IPS DF 4.7 (cell line): ENCODE results near the gene EPHA4.
"Not testable (repeated sequence)": the region's sequence is repeated elsewhere in the genome, so short reads cannot be mapped to it uniquely, and the experiment has no call there.

Source experiments
- DNase-seq: peaks from one replicate; pipeline ENCODE4 v3.0.0-alpha.2; 2013; ENCODE audit warnings: low spot score; ENCODE audit errors: extremely low read depth

Gene EPHA4

GRCh38 chr2:221541131-221541735 is 30.9 kb downstream of the EPHA4 start:
- no peak for DNase-seq

DNA sequence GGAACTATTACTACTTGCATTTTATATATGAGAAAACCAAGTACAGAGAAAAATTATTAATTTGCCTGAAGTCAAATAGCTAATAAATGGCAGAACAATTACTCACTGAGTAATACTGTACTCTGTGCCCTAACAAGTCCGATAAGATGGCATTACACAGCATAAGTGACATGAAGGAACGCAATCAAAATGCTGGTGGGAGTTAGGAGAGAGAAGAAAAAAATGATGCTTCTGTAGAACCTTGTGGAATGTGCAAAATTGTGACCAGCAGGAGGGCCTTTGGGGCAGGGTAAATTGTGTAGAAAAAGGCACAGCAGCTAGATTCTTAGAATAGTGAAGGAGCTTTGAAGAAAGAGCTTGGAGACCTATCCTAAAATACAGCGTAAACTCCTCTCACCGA is 32.9 kb downstream of the EPHA4 start:
- no peak for DNase-seq

- DNase-seq, result no peak
These were observed 36.3 kb downstream of the EPHA4 start for GRCh38 chr2:221535824-221536223.

- DNase-seq, result no peak
These were observed 38.8 kb downstream of the EPHA4 start for GRCh38 chr2:221533299-221533698.

DNA sequence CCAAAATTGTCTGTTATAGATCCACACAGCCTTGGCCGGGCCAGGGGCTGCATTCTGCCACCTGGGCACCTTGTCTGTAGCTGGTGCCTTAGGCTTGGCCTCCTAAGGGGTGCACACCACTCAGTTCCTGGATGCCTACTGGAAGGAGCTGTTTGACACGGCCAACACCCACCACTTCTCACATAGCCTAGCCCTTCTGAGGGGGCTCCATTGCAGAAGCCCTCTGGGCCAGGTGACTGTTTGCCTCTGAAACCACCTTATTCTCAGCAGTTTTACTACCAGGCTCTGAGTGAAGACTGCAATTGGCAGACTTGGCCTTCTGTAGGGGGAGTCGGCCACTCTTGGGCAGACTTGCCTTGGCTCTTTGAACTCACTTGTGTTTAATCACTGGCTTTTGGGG is 39.5 kb downstream of the EPHA4 start:
- DNase-seq, result no peak

- DNase-seq, result no peak
These were observed 41.5 kb downstream of the EPHA4 start for GRCh38 chr2:221530653-221531037.

- DNase-seq, result no peak
These were observed 42.0 kb downstream of the EPHA4 start for GRCh38 chr2:221529943-221530652.

DNA sequence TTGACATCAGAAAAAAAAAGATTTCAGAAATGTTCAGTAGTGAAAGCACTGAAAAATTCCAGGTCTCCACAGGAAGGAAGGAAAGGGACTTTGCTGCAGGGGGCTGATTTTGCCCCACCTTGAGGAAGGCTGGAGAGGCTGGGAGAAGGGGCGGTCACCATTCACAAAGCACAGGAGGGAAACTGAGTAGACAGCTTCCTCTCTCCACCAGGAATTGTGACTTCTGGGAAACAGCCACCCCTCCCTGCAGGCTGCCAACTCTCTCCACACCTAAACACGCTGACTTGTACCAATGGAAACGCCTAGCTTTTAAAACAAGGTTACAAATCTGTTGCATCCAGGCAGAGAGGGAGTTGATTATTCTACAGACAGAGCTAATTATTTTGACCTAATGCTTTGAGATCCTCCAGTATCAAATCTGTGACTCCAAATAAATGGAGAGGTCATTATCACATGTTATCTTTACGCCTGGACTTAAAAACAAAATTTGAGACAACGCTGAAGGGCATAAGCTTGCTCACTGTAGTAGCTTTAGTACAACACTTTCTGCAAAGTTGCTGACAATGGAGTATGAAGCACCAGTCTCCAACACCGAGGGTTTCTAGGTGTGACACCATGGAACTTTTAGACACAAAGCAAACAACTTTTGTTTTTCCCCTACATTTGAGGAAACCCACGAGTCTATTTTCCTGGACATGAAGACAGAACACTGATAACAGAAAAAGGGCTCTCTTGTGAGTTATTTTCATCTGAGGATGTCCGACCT is 42.7 kb downstream of the EPHA4 start:
- DNase-seq, result no peak

DNA sequence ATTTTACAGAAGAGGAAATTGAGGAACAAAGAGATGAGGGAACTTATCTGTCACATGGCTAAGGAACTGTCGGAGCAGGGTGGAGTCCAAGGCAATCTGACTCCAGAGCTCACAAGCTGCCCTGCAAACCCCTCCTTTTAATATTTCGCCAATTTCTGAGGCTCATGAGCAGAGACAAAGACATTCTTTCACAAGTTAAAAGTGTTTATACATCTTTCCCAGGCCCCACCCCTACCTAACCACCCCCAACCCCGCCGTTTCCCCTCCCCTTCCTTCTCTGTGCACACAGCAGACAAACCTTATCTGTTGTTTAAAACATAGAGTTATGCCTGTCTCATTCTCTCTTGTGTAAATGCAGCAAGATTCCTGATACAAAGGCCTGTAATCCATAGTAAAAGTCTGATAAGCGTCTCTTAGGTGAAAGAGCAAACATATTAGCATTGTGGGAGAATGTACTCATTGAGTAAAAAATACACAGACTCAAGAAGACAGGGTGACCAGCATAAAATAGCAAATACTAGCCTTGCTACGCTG is 44.3 kb downstream of the EPHA4 start:
- no peak for DNase-seq

- no peak for DNase-seq
These were observed 47.9 kb downstream of the EPHA4 start for GRCh38 chr2:221524158-221524557.

- DNase-seq, result no peak
These were observed 50.8 kb downstream of the EPHA4 start for GRCh38 chr2:221521233-221521845.

- no peak for DNase-seq
These were observed 53.0 kb downstream of the EPHA4 start for GRCh38 chr2:221518935-221519625.

DNA sequence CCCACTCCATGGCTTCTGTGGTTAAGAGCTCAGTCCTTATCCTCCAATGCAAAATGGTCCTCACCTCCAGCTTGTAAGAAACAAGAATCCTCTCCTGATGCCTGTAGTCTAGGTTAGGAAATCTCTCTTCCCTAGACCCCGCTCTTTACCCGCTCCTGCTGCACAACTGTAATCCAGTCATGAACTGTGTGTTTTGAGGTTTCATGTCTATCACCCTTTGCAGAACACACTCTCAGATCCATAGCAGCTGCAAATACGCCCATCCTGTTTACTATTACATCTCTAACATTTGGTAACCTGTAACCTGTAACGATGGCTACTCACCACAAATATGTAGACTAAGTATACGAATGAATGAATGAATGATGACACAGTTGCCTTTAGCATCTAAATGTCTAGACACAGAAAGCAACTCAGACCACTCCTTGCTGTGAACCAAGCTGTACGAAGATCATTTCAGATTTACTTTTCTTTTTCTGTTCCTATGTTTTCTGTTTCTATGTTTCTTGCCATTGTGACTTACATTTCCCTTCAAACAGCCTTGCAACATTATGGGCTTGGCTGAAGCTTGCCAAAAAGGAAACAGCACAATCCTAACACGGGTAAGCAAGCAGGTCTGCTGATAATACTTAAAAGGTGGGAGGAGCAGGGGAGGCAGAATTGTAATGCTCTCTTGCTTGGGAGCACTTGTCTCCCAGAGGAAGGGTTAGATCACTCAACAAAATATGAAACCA is 53.7 kb downstream of the EPHA4 start:
- DNase-seq, result no peak

DNA sequence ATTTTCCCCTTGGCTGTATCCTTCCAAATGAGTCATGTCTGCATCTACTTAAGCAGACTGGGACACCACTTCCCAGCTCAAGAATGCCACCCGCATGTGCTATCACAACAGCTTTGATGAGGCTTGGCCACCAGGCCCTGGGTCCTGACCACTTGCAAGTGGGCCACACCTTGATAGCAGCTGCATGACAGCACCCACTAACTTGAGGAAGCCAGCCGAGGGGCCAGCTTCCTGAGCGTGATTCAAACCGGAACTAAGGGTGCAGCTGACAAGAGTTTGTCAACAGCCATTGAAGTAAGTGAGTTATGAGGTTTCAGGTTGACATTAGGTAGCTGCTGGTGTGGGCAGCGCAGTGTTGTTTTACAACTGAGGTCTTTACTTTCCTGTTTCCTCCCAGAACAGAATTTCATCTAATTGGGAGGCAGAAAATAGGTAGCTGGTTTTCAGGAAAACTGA is 54.4 kb downstream of the EPHA4 start:
- DNase-seq, result no peak

GRCh38 chr2:221517146-221517695 is 54.9 kb downstream of the EPHA4 start:
- DNase-seq, result no peak

DNA sequence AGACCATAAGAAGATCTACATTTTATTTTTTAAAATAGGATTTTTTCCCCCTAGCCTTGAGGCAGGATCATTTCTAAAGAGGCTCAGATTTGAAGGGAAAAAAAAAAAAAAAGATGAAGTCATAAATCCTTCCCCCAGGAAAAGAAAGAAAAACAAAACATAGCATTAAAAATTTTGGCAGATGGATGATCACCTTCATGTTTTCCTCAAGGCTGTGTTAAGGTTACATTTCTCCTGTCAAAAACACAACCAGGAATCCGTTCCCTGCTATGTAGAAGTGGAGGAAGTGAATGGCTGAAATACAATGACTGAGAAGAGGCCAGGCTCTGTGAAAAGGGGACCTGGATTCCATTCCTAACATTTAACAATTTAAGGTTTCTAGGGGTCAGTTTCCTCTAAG is 56.2 kb downstream of the EPHA4 start:
- DNase-seq, result no peak

- DNase-seq, result no peak
These were observed 57.6 kb downstream of the EPHA4 start for GRCh38 chr2:221514305-221515040.

GRCh38 chr2:221513232-221513631 is 58.9 kb downstream of the EPHA4 start:
- no peak for DNase-seq

DNA sequence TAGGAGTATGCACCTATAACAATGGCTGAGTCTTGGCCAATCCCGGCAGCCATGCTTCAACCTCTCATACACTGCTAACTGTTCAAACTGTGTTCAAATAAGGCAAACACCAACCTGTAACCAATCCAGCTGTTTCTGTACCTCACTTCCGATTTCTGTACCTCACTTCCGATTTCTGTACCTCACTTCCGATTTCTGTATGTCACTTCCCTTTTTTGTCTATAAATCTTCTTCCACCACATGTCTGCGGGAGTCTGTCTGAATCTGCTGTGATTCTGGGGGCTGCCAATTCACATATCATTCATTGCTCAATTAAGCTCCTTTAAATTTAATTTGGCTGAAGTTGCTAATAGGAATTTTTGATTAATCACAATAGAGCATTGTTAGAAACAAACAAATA is 60.8 kb downstream of the EPHA4 start:
- DNase-seq, result not testable (repeated sequence)
